ENCODE data around the gene CTDSPL. TPM values are rescaled to one million over a fixed set of nuclear protein-coding genes. Genes with fewer than 3 reads are reported as not detected.

CTDSPL gene
- total RNA-seq, 3 donors from 2014 or later: 1.1 to 1.7 (median 1.3) TPM

GRCh38 chr3:38007754-38008090, 146.0 kb downstream of the CTDSPL start:
- H3K9me3 Mint-ChIP-seq: no peaks in the 10 kb centered on the region
- peaks cover 15% of the 10 kb centered on the region for H3K4me1 Mint-ChIP-seq (ENCODE audit: low read depth)
- DNase-seq (no peak), ATAC-seq (no peak)
- peaks cover 5% of the 10 kb centered on the region for H3K36me3 Mint-ChIP-seq (ENCODE audit: insufficient read depth)
- H3K27me3 Mint-ChIP-seq (ENCODE audit: low read depth): no peaks in the 10 kb centered on the region
- no peak overlapping the region for H3K4me3 Mint-ChIP-seq

DNA sequence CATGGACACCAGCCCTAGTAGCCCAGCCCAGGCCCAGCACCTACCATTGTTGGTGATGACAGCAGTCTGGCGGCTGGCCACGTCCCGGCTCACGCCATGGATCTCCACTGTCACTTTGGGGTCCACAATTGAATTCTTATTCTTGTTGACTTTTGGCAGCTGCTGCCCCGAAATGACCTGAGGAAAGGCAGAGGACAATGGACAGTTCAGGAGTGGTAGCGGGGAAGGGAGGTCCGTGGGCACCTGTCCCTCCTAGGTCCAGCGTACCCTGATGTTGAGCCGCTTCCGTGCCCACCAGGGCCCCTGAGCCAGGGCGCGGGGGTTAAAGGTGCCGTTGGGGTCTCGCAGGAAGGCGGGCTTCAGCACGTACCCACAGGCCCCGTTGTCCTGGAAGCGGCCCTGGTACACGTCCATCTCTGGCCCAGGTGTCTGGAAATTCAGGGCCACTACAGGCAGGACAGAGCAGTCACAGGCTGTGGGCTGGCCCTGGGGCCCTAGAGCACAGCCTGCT, 146.6 kb downstream of the CTDSPL start:
- DNase-seq (no peak), ATAC-seq (no peak)
- Mint-ChIP-seq H3K4me3 (no peak overlapping the region), H3K27me3 (ENCODE audit: low read depth) (no peaks in the 10 kb centered on the region), H3K36me3 (ENCODE audit: insufficient read depth) (peaks cover 5% of the 10 kb centered on the region), H3K4me1 (ENCODE audit: low read depth) (peaks cover 11% of the 10 kb centered on the region), H3K9me3 (no peaks in the 10 kb centered on the region)

- Mint-ChIP-seq H3K27me3 (ENCODE audit: low read depth) (no peaks in the 10 kb centered on the region), H3K36me3 (ENCODE audit: insufficient read depth) (peaks cover 9% of the 10 kb centered on the region), H3K4me3 (no peak overlapping the region), H3K9me3 (no peaks in the 10 kb centered on the region), H3K4me1 (ENCODE audit: low read depth) (peaks cover 8% of the 10 kb centered on the region)
- ATAC-seq: no peak
- DNase-seq: no peak
Measured at GRCh38 chr3:38008971-38009580, 147.4 kb downstream of the CTDSPL start.

DNA sequence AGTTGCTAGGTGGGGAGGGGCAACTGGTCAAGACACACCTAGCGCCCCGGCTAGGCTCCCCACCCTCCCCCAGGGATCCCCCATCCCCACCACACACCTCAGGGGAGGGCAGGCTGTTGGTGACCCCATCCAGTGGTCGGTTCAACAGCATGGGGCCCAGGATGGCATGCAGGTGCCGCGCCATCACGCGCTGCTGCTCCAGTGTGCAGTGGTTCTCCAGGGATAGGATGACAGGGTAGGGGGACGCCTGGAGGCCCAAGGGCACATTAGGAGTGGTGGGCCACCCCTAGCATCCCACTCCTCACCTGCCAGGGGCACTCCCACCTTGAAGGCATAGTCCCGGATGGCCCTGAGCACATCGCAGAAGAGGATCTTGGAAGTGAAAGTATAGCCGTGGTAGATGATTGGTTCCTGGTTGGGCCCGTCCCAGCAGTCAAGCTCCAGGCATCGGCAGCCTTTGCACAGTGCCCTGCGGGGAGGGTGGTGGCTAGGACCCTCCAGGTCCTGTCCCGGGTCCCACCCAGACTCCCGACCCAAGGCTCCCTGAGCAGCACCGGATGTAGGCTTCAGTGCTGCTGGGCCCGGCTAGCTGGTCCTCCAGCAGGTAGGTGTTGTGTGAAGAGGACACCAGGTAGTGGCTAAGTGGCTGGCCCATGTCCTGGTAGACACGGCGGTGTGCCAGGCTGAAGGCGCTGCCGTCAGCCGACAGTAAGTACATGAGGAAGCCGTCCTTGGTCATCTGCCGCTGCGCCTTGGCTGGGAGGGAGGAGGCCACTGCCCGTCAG, 148.3 kb downstream of the CTDSPL start:
- no peaks in the 10 kb centered on the region for H3K4me1 Mint-ChIP-seq (ENCODE audit: low read depth)
- DNase-seq (no peak), ATAC-seq (no peak)
- no peak overlapping the region for H3K4me3 Mint-ChIP-seq
- H3K36me3 Mint-ChIP-seq (ENCODE audit: insufficient read depth): peaks cover 13% of the 10 kb centered on the region
- H3K9me3 Mint-ChIP-seq: no peaks in the 10 kb centered on the region
- no peaks in the 10 kb centered on the region for H3K27me3 Mint-ChIP-seq (ENCODE audit: low read depth)

GRCh38 chr3:38011111-38011510, 149.4 kb downstream of the CTDSPL start:
- H3K9me3 Mint-ChIP-seq: no peaks in the 10 kb centered on the region
- H3K4me1 Mint-ChIP-seq (ENCODE audit: low read depth): no peaks in the 10 kb centered on the region
- H3K4me3 Mint-ChIP-seq: no peak overlapping the region
- DNase-seq: no peak
- peaks cover 17% of the 10 kb centered on the region for H3K36me3 Mint-ChIP-seq (ENCODE audit: insufficient read depth)
- no peaks in the 10 kb centered on the region for H3K27me3 Mint-ChIP-seq (ENCODE audit: low read depth)
- no peak for ATAC-seq

DNA sequence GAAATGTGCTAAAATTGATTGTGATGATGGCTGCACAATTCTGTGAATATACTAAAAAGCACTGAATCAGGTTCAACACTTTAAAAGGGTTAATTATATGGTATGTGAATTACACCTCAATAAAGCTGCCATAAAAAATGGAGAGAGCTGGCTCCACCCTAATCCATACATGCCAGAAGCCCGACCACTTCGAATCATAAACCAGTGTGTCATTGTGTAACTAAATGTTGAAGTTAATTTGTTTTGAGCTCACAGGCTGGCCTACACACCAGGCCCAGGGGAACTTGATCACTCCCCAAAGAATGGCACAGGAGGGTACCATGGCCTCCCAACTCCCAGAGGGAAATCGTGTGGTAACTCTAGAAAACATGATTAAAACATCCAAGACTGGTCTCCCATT, 153.8 kb downstream of the CTDSPL start:
- H3K9me3 Mint-ChIP-seq: no peaks in the 10 kb centered on the region
- H3K27me3 Mint-ChIP-seq (ENCODE audit: low read depth): no peaks in the 10 kb centered on the region
- H3K4me3 Mint-ChIP-seq: no peak overlapping the region
- no peak for ATAC-seq
- no peaks in the 10 kb centered on the region for H3K4me1 Mint-ChIP-seq (ENCODE audit: low read depth)
- H3K36me3 Mint-ChIP-seq (ENCODE audit: insufficient read depth): peaks cover 46% of the 10 kb centered on the region
- DNase-seq: no peak

GRCh38 chr3:38015984-38016383, 154.3 kb downstream of the CTDSPL start:
- no peak overlapping the region for H3K4me3 Mint-ChIP-seq
- H3K4me1 Mint-ChIP-seq (ENCODE audit: low read depth): no peaks in the 10 kb centered on the region
- peaks cover 46% of the 10 kb centered on the region for H3K36me3 Mint-ChIP-seq (ENCODE audit: insufficient read depth)
- H3K27me3 Mint-ChIP-seq (ENCODE audit: low read depth): no peaks in the 10 kb centered on the region
- no peaks in the 10 kb centered on the region for H3K9me3 Mint-ChIP-seq
- no peak for DNase-seq
- no peak for ATAC-seq

DNA sequence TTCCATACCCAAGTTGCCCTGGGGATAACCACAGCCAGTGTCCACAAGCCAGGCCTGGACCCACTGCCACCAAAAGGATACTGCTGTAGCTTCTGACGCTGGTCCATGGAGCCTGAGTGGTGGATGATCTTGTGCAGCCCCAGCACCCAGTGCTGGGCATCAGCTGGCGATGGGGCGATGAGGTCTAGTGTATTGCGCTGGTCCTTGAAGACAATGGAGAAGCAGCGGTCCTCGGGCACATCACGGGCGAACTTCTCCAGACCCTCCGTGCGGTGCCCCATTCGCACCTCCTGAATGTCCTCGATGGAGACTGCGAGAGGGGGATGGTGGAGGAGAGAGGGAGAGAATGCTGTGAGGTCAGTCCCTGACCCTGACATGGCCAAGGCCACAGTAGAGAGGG, 154.7 kb downstream of the CTDSPL start:
- H3K36me3 Mint-ChIP-seq (ENCODE audit: insufficient read depth): peaks cover 46% of the 10 kb centered on the region
- ATAC-seq (no peak), DNase-seq (no peak)
- no peaks in the 10 kb centered on the region for H3K27me3 Mint-ChIP-seq (ENCODE audit: low read depth)
- H3K4me3 Mint-ChIP-seq: no peak overlapping the region
- no peaks in the 10 kb centered on the region for H3K9me3 Mint-ChIP-seq
- no peaks in the 10 kb centered on the region for H3K4me1 Mint-ChIP-seq (ENCODE audit: low read depth)

DNA sequence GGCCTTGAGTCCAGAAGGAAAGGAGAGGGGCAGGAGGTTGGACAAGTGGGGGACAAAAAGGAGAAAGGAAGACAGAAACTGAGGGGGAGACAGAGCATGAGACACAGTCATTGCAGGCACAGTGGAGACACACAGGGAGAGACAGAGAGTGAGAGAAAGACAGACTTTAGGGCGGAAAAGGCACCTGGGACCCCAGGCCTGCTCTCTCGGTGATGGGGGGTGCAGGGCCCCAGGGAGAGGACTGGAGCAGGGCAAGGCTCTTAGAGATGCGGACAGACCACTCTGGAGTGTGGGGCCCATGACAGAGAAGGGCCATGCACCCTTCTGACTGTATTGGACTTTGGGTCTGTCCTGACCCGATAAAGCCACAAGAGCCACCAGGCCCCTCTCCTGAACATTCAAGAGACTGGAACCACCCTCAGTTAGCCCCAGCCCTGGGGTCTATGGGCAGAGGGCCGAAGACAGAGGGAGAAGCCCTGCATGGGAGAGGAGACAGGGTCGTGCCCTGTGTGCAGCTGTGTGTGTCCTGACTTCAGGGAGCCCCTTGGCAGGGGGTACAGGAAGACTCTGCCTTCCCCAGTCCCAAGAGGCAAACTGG, 155.3 kb downstream of the CTDSPL start:
- no peak overlapping the region for H3K4me3 Mint-ChIP-seq
- no peak for ATAC-seq
- peaks cover 46% of the 10 kb centered on the region for H3K36me3 Mint-ChIP-seq (ENCODE audit: insufficient read depth)
- DNase-seq: no peak
- peaks cover under 1% of the 10 kb centered on the region for H3K4me1 Mint-ChIP-seq (ENCODE audit: low read depth)
- H3K27me3 Mint-ChIP-seq (ENCODE audit: low read depth): no peaks in the 10 kb centered on the region
- no peaks in the 10 kb centered on the region for H3K9me3 Mint-ChIP-seq

GRCh38 chr3:38017445-38018295, 156.0 kb downstream of the CTDSPL start:
- H3K4me3 Mint-ChIP-seq: no peak overlapping the region
- H3K36me3 Mint-ChIP-seq (ENCODE audit: insufficient read depth): peaks cover 46% of the 10 kb centered on the region
- ATAC-seq (no peak), DNase-seq (no peak)
- peaks cover 4% of the 10 kb centered on the region for H3K4me1 Mint-ChIP-seq (ENCODE audit: low read depth)
- H3K27me3 Mint-ChIP-seq (ENCODE audit: low read depth): no peaks in the 10 kb centered on the region
- no peaks in the 10 kb centered on the region for H3K9me3 Mint-ChIP-seq

GRCh38 chr3:38018296-38019266, 156.9 kb downstream of the CTDSPL start:
- DNase-seq (no peak), ATAC-seq (no peak)
- Mint-ChIP-seq H3K27me3 (ENCODE audit: low read depth) (no peaks in the 10 kb centered on the region), H3K36me3 (ENCODE audit: insufficient read depth) (peaks cover 45% of the 10 kb centered on the region), H3K4me3 (no peak overlapping the region), H3K4me1 (ENCODE audit: low read depth) (peaks cover 11% of the 10 kb centered on the region), H3K9me3 (no peaks in the 10 kb centered on the region)

DNA sequence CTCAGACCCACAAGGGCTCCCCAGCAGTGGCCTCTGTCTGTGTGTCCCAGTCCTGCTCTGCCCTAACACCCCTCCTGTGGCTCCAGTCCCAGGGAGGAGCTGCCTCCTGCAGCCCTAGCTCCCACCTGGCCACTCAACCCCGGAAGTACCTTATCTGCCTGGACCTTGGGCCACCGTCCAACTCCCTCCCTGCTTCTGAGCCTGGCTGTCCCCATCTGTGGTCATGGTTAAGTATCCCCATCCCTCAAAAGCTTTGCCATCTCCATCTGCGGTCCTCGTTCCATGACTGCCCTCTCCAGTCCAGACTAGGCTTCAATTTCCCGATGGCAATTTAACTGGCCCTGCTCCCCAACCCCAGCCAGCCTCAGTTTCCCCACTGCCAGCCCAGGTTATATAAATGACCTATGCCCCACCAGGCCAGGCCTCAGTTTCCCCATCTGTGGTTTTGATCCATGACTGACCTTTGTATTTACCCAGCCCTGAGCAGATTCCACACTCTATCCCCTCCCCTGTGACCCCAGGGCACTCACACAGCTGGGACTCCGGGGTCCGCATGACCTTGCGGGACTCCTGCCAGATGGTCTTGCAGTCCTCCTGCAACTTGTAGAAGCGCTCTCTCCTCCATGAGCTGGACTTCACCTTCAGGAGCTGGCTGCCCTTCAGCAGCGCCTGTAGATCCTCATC, 158.1 kb downstream of the CTDSPL start:
- H3K4me3 Mint-ChIP-seq: no peak overlapping the region
- H3K36me3 Mint-ChIP-seq (ENCODE audit: insufficient read depth): peaks cover 40% of the 10 kb centered on the region
- no peaks in the 10 kb centered on the region for H3K27me3 Mint-ChIP-seq (ENCODE audit: low read depth)
- DNase-seq (no peak), ATAC-seq (no peak)
- no peaks in the 10 kb centered on the region for H3K9me3 Mint-ChIP-seq
- H3K4me1 Mint-ChIP-seq (ENCODE audit: low read depth): peaks cover 24% of the 10 kb centered on the region

GRCh38 chr3:38020342-38020726, 158.7 kb downstream of the CTDSPL start:
- DNase-seq (no peak), ATAC-seq (no peak)
- peaks cover 35% of the 10 kb centered on the region for H3K36me3 Mint-ChIP-seq (ENCODE audit: insufficient read depth)
- no peaks in the 10 kb centered on the region for H3K9me3 Mint-ChIP-seq
- H3K27me3 Mint-ChIP-seq (ENCODE audit: low read depth): no peaks in the 10 kb centered on the region
- peaks cover 28% of the 10 kb centered on the region for H3K4me1 Mint-ChIP-seq (ENCODE audit: low read depth)
- no peak overlapping the region for H3K4me3 Mint-ChIP-seq
